IMR-90 (cell line): Measurements from ENCODE around the gene KDM1B. TPM values are rescaled to one million over a fixed set of nuclear protein-coding genes. Genes with fewer than 3 reads are reported as not detected.

Source experiments
- ATAC-seq: fragments of 200-7000 bp; cut with Tn5 transposase; 2 replicates; pipeline ENCODE4 v1.9.1; 2020; ENCODE audit warnings: low read depth, mild to moderate bottlenecking, moderate library complexity
- BruUV-seq: library from RNA; stranded (reverse); fragments of 400-500 nt; replicated peaks from 2 replicates; lab custom pipeline; 2021; lab: Mats Ljungman, UMichigan
- CTCF ChIA-PET: fragments of 300-600 bp; formaldehyde crosslinking; extraction: SDS; loops from one replicate; lab custom pipeline; 2021; ENCODE audit warnings: antibody characterized with exemption; lab: Yijun Ruan, JAX
- POLR2A ChIA-PET: fragments of 300-600 bp; sonication (Branson Sonifier 250); formaldehyde crosslinking; loops from one replicate; lab custom pipeline; 2022; ENCODE audit warnings: antibody characterized with exemption; ENCODE audit not compliant: unreplicated experiment; lab: Charles Lee
- DNase-seq: peaks from one replicate; pipeline ENCODE4 v3.0.0; 2013
- H2AFZ ChIP-seq: replicated peaks from 2 replicates; pipeline ENCODE3; 2013; ENCODE audit warnings: low read length, mild to moderate bottlenecking; ENCODE audit not compliant: poor library complexity
- H2AK5ac ChIP-seq: 2 replicates; pipeline ENCODE4 v1.6.1; 2013; ENCODE audit warnings: low read depth, low read length, inconsistent platforms
- H2AK9ac ChIP-seq: replicated peaks from 2 replicates; pipeline ENCODE3; 2013; ENCODE audit warnings: mild to moderate bottlenecking, low read depth, low read length, moderate library complexity; ENCODE audit not compliant: poor library complexity
- H2BK120ac ChIP-seq: 2 replicates; pipeline ENCODE4 v1.6.1; 2013; ENCODE audit warnings: low read depth, low read length, inconsistent platforms
- H2BK15ac ChIP-seq: 3 replicates; pipeline ENCODE4 v1.6.1; 2013; ENCODE audit warnings: low read depth, low read length, inconsistent platforms
- H2BK20ac ChIP-seq: 2 replicates; pipeline ENCODE4 v1.6.1; 2013; ENCODE audit warnings: low read depth, mild to moderate bottlenecking, inconsistent platforms, low read length, moderate library complexity
- H2BK5ac ChIP-seq: 2 replicates; pipeline ENCODE4 v1.6.1; 2013; ENCODE audit warnings: mild to moderate bottlenecking, low read depth, low read length, inconsistent platforms; ENCODE audit not compliant: poor library complexity, severe bottlenecking
- H3K14ac ChIP-seq: replicated peaks from 2 replicates; pipeline ENCODE4 v1.6.1; 2013; ENCODE audit warnings: low read depth, low read length, inconsistent platforms
- H3K18ac ChIP-seq: 2 replicates; pipeline ENCODE4 v1.6.1; 2013; ENCODE audit warnings: low read depth, low read length, control low read depth
- H3K23ac ChIP-seq: 2 replicates; pipeline ENCODE4 v1.6.1; 2013; ENCODE audit warnings: low read depth, low read length, inconsistent platforms
- H3K27ac ChIP-seq: 2 replicates; pipeline ENCODE4 v1.5.1; 2013; ENCODE audit warnings: mild to moderate bottlenecking, control low read depth, low read length; ENCODE audit not compliant: insufficient read depth
- H3K27me3 ChIP-seq: 2 replicates; pipeline ENCODE4 v1.6.1; 2013; ENCODE audit warnings: low read length; ENCODE audit not compliant: control insufficient read depth, insufficient read depth
- H3K36me3 ChIP-seq: 2 replicates; pipeline ENCODE4 v1.6.1; 2013; ENCODE audit warnings: low read length, mixed read lengths; ENCODE audit not compliant: control insufficient read depth, insufficient read depth
- H3K4ac ChIP-seq: 2 replicates; pipeline ENCODE4 v1.6.1; 2013; ENCODE audit warnings: low read depth, low read length, inconsistent platforms
- H3K4me1 ChIP-seq: 2 replicates; pipeline ENCODE4 v1.6.1; 2013; ENCODE audit warnings: low read length, mixed read lengths; ENCODE audit not compliant: control insufficient read depth, insufficient read depth
- H3K4me2 ChIP-seq: 2 replicates; pipeline ENCODE4 v1.6.1; 2013; ENCODE audit warnings: low read depth, mild to moderate bottlenecking, control low read depth, low read length, moderate library complexity
- H3K4me3 ChIP-seq: 2 replicates; pipeline ENCODE4 v1.5.1; 2013; ENCODE audit warnings: low read depth, mild to moderate bottlenecking, control low read depth, low read length, moderate library complexity; ENCODE audit not compliant: insufficient read depth
- H3K56ac ChIP-seq: 2 replicates; pipeline ENCODE4 v1.6.1; 2013; ENCODE audit warnings: low read length, inconsistent platforms; ENCODE audit not compliant: insufficient read depth; ENCODE audit errors: extremely low read depth
- H3K79me1 ChIP-seq, 2 experiments: 2 replicates each; pipeline ENCODE4 v1.6.1; 2013; ENCODE audit warnings: low read length in 2 of 2, inconsistent platforms in 1 of 2, low read depth in 1 of 2
- H3K9ac ChIP-seq: 2 replicates; pipeline ENCODE4 v1.6.1; 2013; ENCODE audit warnings: low read depth, low read length, control low read depth
- H3K9me1 ChIP-seq: 2 replicates; pipeline ENCODE4 v1.6.1; 2013; ENCODE audit warnings: low read length, inconsistent platforms; ENCODE audit not compliant: insufficient read depth
- H3K9me3 ChIP-seq: 2 replicates; pipeline ENCODE4 v1.6.1; 2013; ENCODE audit warnings: low read length; ENCODE audit not compliant: control insufficient read depth, insufficient read depth
- H4K20me1 ChIP-seq: 2 replicates; pipeline ENCODE4 v1.6.1; 2013; ENCODE audit warnings: low read length, inconsistent platforms; ENCODE audit not compliant: insufficient read depth
- H4K5ac ChIP-seq: 2 replicates; pipeline ENCODE4 v1.6.1; 2013; ENCODE audit warnings: mild to moderate bottlenecking, low read depth, low read length, control low read depth
- H4K8ac ChIP-seq, 2 experiments: 2 replicates each; pipeline ENCODE4 v1.6.1; 2013; ENCODE audit warnings: low read depth in 2 of 2, low read length in 2 of 2, control low read depth in 1 of 2, inconsistent platforms in 1 of 2
- H4K91ac ChIP-seq: 2 replicates; pipeline ENCODE4 v1.6.1; 2013; ENCODE audit warnings: low read depth, low read length, inconsistent platforms; ENCODE audit not compliant: insufficient read depth
- CHD1 ChIP-seq: IDR thresholded peaks from 2 replicates; pipeline ENCODE4 v1.6.1; 2012; ENCODE audit warnings: low read depth, low read length, improper control_type of control experiment
- WGBS, 2 experiments: methylation state at CpG; one replicate each; pipeline versions ENCODE4 v1.1.5 to v1.1.7; 2013; ENCODE audit warnings: missing lambda C conversion rate in 2 of 2; ENCODE audit not compliant: insufficient read length in 1 of 2; ENCODE audit errors: extremely low coverage in 2 of 2; 5-methylcytosine and 5-hydroxymethylcytosine counted together
- dilution Hi-C: fragments of 300-500 bp; cut with HindIII; formaldehyde crosslinking; loops from one replicate; pipeline ENCODE4 v1.14.3; 2018; ENCODE audit warnings: low sequenced_read_pairs; ENCODE audit not compliant: unreplicated experiment
- in situ Hi-C: fragments of 300-500 bp; cut with MboI; formaldehyde crosslinking; loops from 3 replicates; pipeline ENCODE4 v1.14.3; 2019; ENCODE audit warnings: low sequenced_read_pairs, inconsistent platforms, mixed read lengths
- intact Hi-C: fragments of 100-400 bp; cut with micrococcal nuclease; formaldehyde crosslinking; loops from 2 replicates; pipeline ENCODE4 v1.10.0; 2022
- polyA plus RNA-seq, 3 experiments: library from polyadenylated mRNA; depleted of rRNA; stranded (reverse); fragments of >200 nt; gene quantifications; 2 replicates each; pipeline ENCODE4 v1.2.3, GENCODE V29; 2012; ENCODE audit warnings: low replicate concordance in 1 of 3
- total RNA-seq: library from RNA; depleted of rRNA; stranded (reverse); fragments of >200 nt; gene quantifications from 2 replicates; pipeline ENCODE4 v1.2.3, GENCODE V29; 2012

Gene KDM1B
- total and polyA plus RNA-seq, 2 of the 4 experiments (the other 2 are of a cell fraction): 13.2 to 16.7 TPM

DNA sequence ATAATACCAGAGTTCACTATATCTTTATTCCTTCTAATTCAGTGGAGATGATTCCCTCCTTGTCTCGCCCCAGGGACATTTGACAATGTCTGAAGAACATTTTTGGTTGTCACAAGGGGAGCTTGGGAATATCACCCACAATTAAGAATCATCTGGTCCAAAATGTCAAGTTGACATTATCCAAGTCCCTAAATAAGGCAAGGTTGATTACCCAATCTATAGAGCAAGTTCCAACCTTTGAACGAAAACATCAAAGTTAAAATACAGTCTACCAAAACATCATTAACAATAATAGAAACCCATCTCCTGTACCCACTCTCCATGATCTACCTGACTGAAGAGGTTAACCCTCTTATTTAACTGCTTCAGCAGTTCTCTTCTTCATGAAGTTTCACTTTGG lies 93.5 kb downstream of the KDM1B start:
- H3K4me1 ChIP-seq: no peaks in the 10 kb centered on the region
- H4K20me1 ChIP-seq: no peaks in the 10 kb centered on the region; the same call in 1 of the 2 replicates
- no peak for DNase-seq
- ChIA-PET CTCF (no interaction called here), POLR2A (no interaction called here)
- no peak overlapping the region for H3K4me2 ChIP-seq
- no peak overlapping the region for H2AK5ac ChIP-seq
- no TSS peak for BruUV-seq
- H3K56ac ChIP-seq: no peak overlapping the region
- no peak overlapping the region for H3K27ac ChIP-seq
- H2BK20ac ChIP-seq: no peak overlapping the region
- no peaks in the 10 kb centered on the region for H3K9me3 ChIP-seq
- H3K18ac ChIP-seq: no peak overlapping the region
- H4K8ac ChIP-seq: no peak overlapping the region
- 0 out of 2 replicates have a peak, but pooled peaks cover 3% of the 10 kb centered on the region for H3K9me1 ChIP-seq
- H3K27me3 ChIP-seq: no peaks in the 10 kb centered on the region
- H2BK5ac ChIP-seq: no peak overlapping the region
- H3K4ac ChIP-seq: no peak overlapping the region
- no peak overlapping the region for H2BK15ac ChIP-seq
- H2BK120ac ChIP-seq: no peak overlapping the region
- TF ChIP-seq CHD1: no peak
- peaks cover 22 to 44% of the 10 kb centered on the region in 2 experiments for H3K79me1 ChIP-seq
- no CpG with 5 or more reads among the region's 2 CpGs for WGBS, 2 experiments
- no peak overlapping the region for H2AFZ ChIP-seq
- no peak overlapping the region for H3K4me3 ChIP-seq
- H3K23ac ChIP-seq: no peak overlapping the region
- no peak for ATAC-seq
- no peak overlapping the region for H3K9ac ChIP-seq
- dilution Hi-C loops (no loop called here), in situ Hi-C loops (no loop called here), intact Hi-C loops (loop anchor here (10.0 kb wide), 1 partner anchor 394 kb away; no protein-coding TSS in a partner anchor)
- H3K14ac ChIP-seq: no peak overlapping the region
- no peak overlapping the region for H4K5ac ChIP-seq
- no peak overlapping the region for H2AK9ac ChIP-seq
- peaks cover 27% of the 10 kb centered on the region for H3K36me3 ChIP-seq
- no peak overlapping the region for H4K91ac ChIP-seq
